MM.1S (cell line): ENCODE results near the gene GYG2.

Experiments used
- DNase-seq: peaks from one replicate; pipeline ENCODE4 v3.0.0-alpha.2; 2015
- H2AFZ ChIP-seq: fragments of 300-600 bp; sonication (generic); 2 replicates; pipeline ENCODE4 v1.6.0; 2016; ENCODE audit warnings: antibody characterized with exemption, low read length
- H3F3A ChIP-seq: fragments of 300-600 bp; sonication (generic); 2 replicates; pipeline ENCODE4 v1.6.1; 2016; ENCODE audit warnings: mild to moderate bottlenecking, antibody characterized with exemption, low read length, moderate library complexity, mixed read lengths; ENCODE audit not compliant: insufficient read depth
- H3K27ac ChIP-seq: fragments of 300-600 bp; sonication (generic); 2 replicates; pipeline ENCODE4 v1.5.1; 2016; ENCODE audit warnings: mild to moderate bottlenecking, low read length
- H3K27me3 ChIP-seq: fragments of 300-600 bp; sonication (generic); replicated peaks from 2 replicates; pipeline ENCODE4 v1.6.0; 2016; ENCODE audit warnings: low read length; ENCODE audit not compliant: insufficient read depth
- H3K36me3 ChIP-seq: fragments of 300-600 bp; sonication (generic); replicated peaks from 2 replicates; pipeline ENCODE4 v1.6.1; 2016; ENCODE audit warnings: mild to moderate bottlenecking, low read length, mixed read lengths; ENCODE audit not compliant: insufficient read depth
- H3K4me1 ChIP-seq: fragments of 300-600 bp; sonication (generic); 2 replicates; pipeline ENCODE4 v1.6.1; 2016; ENCODE audit warnings: low read length, mixed read lengths
- H3K4me2 ChIP-seq: fragments of 300-600 bp; sonication (generic); 2 replicates; pipeline ENCODE4 v1.6.0; 2016; ENCODE audit warnings: low read depth, low read length
- H3K4me3 ChIP-seq: fragments of 300-600 bp; sonication (generic); 2 replicates; pipeline ENCODE4 v1.5.1; 2016; ENCODE audit warnings: low read length, mixed read lengths
- H3K79me2 ChIP-seq: fragments of 300-600 bp; sonication (generic); 2 replicates; pipeline ENCODE4 v1.6.1; 2016; ENCODE audit warnings: mixed run types, low read length, mixed read lengths
- H3K9ac ChIP-seq: fragments of 300-600 bp; sonication (generic); 2 replicates; pipeline ENCODE4 v1.6.1; 2016; ENCODE audit warnings: low read length, mixed read lengths
- H3K9me2 ChIP-seq: fragments of 300-600 bp; sonication (generic); replicated peaks from 2 replicates; pipeline ENCODE4 v1.6.1; 2016; ENCODE audit warnings: mild to moderate bottlenecking, low read length, mixed read lengths; ENCODE audit not compliant: insufficient read depth
- H3K9me3 ChIP-seq: fragments of 300-600 bp; sonication (generic); replicated peaks from 2 replicates; pipeline ENCODE4 v1.6.1; 2016; ENCODE audit warnings: mild to moderate bottlenecking, low read length, mixed read lengths; ENCODE audit not compliant: insufficient read depth
- H4K20me1 ChIP-seq: fragments of 300-600 bp; sonication (generic); 2 replicates; pipeline ENCODE4 v1.6.1; 2016; ENCODE audit warnings: mild to moderate bottlenecking, low read length, moderate library complexity, mixed read lengths; ENCODE audit not compliant: insufficient read depth
- CTCF ChIP-seq: fragments of 300-600 bp; sonication (generic); IDR thresholded peaks from 2 replicates; pipeline ENCODE4 v1.5.1; 2016; ENCODE audit warnings: antibody characterized with exemption, low read length, mixed read lengths
- EZH2 ChIP-seq: fragments of 300-600 bp; sonication (generic); optimal IDR thresholded peaks from 2 replicates; pipeline ENCODE3; 2017; ENCODE audit warnings: low read depth, mild to moderate bottlenecking, antibody characterized with exemption, low read length, mixed read lengths
- EZH2phosphoT487 ChIP-seq: fragments of 300-600 bp; sonication (generic); IDR thresholded peaks from 2 replicates; pipeline ENCODE4 v1.6.1; 2018; ENCODE audit warnings: antibody characterized with exemption, low read length

Gene GYG2

GRCh38 chrX:2823795-2824386 lies 4.8 kb upstream of the GYG2 start:
- no peaks in the 10 kb centered on the region for H3K27me3 ChIP-seq
- H3K79me2 ChIP-seq = no peaks in the 10 kb centered on the region
- no peaks in the 10 kb centered on the region for H3F3A ChIP-seq
- H3K36me3 ChIP-seq = no peaks in the 10 kb centered on the region
- no peaks in the 10 kb centered on the region for H3K9me2 ChIP-seq
- H3K4me1 ChIP-seq = no peaks in the 10 kb centered on the region
- no peaks in the 10 kb centered on the region for H4K20me1 ChIP-seq
- no peaks in the 10 kb centered on the region for H3K9me3 ChIP-seq
- H3K4me2 ChIP-seq = no peak overlapping the region
- no peak for DNase-seq
- no peak overlapping the region for H3K9ac ChIP-seq
- H3K4me3 ChIP-seq = no peak overlapping the region
- H2AFZ ChIP-seq = no peak overlapping the region
- H3K27ac ChIP-seq = no peak overlapping the region
- TF ChIP-seq EZH2phosphoT487 = no peak
- no peak for TF ChIP-seq EZH2
- TF ChIP-seq CTCF = no peak

GRCh38 chrX:2824886-2825285 lies 3.8 kb upstream of the GYG2 start:
- H3K9me2 ChIP-seq = no peaks in the 10 kb centered on the region
- no peaks in the 10 kb centered on the region for H3K79me2 ChIP-seq
- H3K27ac ChIP-seq = no peak overlapping the region
- no peak overlapping the region for H2AFZ ChIP-seq
- DNase-seq = no peak
- no peaks in the 10 kb centered on the region for H3K9me3 ChIP-seq
- no peaks in the 10 kb centered on the region for H4K20me1 ChIP-seq
- no peak overlapping the region for H3K4me2 ChIP-seq
- H3K4me3 ChIP-seq = no peak overlapping the region
- H3K4me1 ChIP-seq = no peaks in the 10 kb centered on the region
- H3K27me3 ChIP-seq = no peaks in the 10 kb centered on the region
- no peak overlapping the region for H3K9ac ChIP-seq
- no peak for TF ChIP-seq EZH2
- no peak for TF ChIP-seq CTCF
- TF ChIP-seq EZH2phosphoT487 = no peak
- H3F3A ChIP-seq = no peaks in the 10 kb centered on the region
- H3K36me3 ChIP-seq = no peaks in the 10 kb centered on the region

GRCh38 chrX:2828959-2829411 lies 255 bp downstream of the GYG2 start:
- Histone ChIP-seq H3K27ac (no peak overlapping the region), H3K9ac (no peak overlapping the region), H3K27me3 (no peaks in the 10 kb centered on the region), H2AFZ (no peak overlapping the region), H3K4me1 (no peaks in the 10 kb centered on the region), H3F3A (no peaks in the 10 kb centered on the region), H3K4me2 (no peak overlapping the region), H3K36me3 (no peaks in the 10 kb centered on the region), H3K4me3 (no peak overlapping the region), H3K79me2 (no peaks in the 10 kb centered on the region), H3K9me3 (no peaks in the 10 kb centered on the region), H4K20me1 (no peaks in the 10 kb centered on the region), H3K9me2 (no peaks in the 10 kb centered on the region)
- DNase-seq = no peak
- TF ChIP-seq EZH2phosphoT487 (no peak), EZH2 (no peak), CTCF (no peak)
